HepG2 (cell line): Measurements from ENCODE around the gene AAMP. TPM values are rescaled to one million over a fixed set of nuclear protein-coding genes. Genes with fewer than 3 reads are reported as not detected.

Experiments used
- ATF1 ChIP-seq: IDR thresholded peaks from 2 replicates; pipeline ENCODE4 v1.6.1; 2016; ENCODE audit warnings: mild to moderate bottlenecking, control low read depth
- CBX2 ChIP-seq, 2 experiments: fragments of 200-600 bp in 1 of 2; sonication (generic); formaldehyde crosslinking in 1 of 2; IDR thresholded peaks; 2 replicates each; pipeline versions ENCODE4 v1.7.0 to v1.8.1; 2018 to 2022; ENCODE audit warnings: low read depth in 2 of 2, low read length in 1 of 2, mild to moderate bottlenecking in 1 of 2, missing genetic modification reagents in 1 of 2
- HDAC2 ChIP-seq: sonication (generic); formaldehyde crosslinking; IDR thresholded peaks from 2 replicates; pipeline ENCODE4 v1.4.0; 2020; ENCODE audit warnings: missing genetic modification reagents
- HOXD1 ChIP-seq: sonication (generic); formaldehyde crosslinking; IDR thresholded peaks from 2 replicates; pipeline ENCODE4 v1.5.0; 2020; ENCODE audit warnings: missing genetic modification reagents
- IKZF4 ChIP-seq: sonication (generic); formaldehyde crosslinking; IDR thresholded peaks from 2 replicates; pipeline ENCODE4 v1.5.1; 2020; ENCODE audit warnings: borderline replicate concordance, mild to moderate bottlenecking, low read depth, missing genetic modification reagents; ENCODE audit errors: not compliant biosample characterization
- KLF13 ChIP-seq: sonication (generic); formaldehyde crosslinking; IDR thresholded peaks from 2 replicates; pipeline ENCODE4 v1.4.0; 2020; ENCODE audit warnings: mild to moderate bottlenecking, missing genetic modification reagents
- MIER2 ChIP-seq: IDR thresholded peaks from 2 replicates; pipeline ENCODE4 v1.6.1; 2016; ENCODE audit warnings: missing biosample characterization, missing genetic modification reagents
- MLLT10 ChIP-seq: sonication (generic); formaldehyde crosslinking; IDR thresholded peaks from 2 replicates; pipeline ENCODE4 v1.4.0; 2020; ENCODE audit warnings: missing genetic modification reagents
- NPAS2 ChIP-seq: sonication (generic); formaldehyde crosslinking; IDR thresholded peaks from 2 replicates; pipeline ENCODE4 v1.8.0; 2022; ENCODE audit warnings: mild to moderate bottlenecking, missing genetic modification reagents, borderline replicate concordance
- ONECUT2 ChIP-seq: sonication (generic); formaldehyde crosslinking; IDR thresholded peaks from 2 replicates; pipeline ENCODE4 v1.4.0; 2020; ENCODE audit warnings: missing genetic modification reagents
- RFX3 ChIP-seq: IDR thresholded peaks from 2 replicates; pipeline ENCODE4 v1.6.1; 2016; ENCODE audit warnings: missing biosample characterization, missing genetic modification reagents
- WIZ ChIP-seq: sonication (generic); formaldehyde crosslinking; IDR thresholded peaks from 2 replicates; pipeline ENCODE4 v1.5.1; 2020; ENCODE audit warnings: mild to moderate bottlenecking, missing genetic modification reagents
- ZFP1 ChIP-seq: IDR thresholded peaks from 2 replicates; pipeline ENCODE4 v1.6.1; 2016
- ZFP36L1 ChIP-seq: sonication (generic); formaldehyde crosslinking; IDR thresholded peaks from 2 replicates; pipeline ENCODE4 v1.8.0; 2022; ENCODE audit warnings: mild to moderate bottlenecking, missing genetic modification reagents, moderate library complexity
- ZNF263 ChIP-seq: sonication (generic); formaldehyde crosslinking; IDR thresholded peaks from 2 replicates; pipeline ENCODE4 v1.4.0; 2020; ENCODE audit warnings: missing genetic modification reagents
- ZNF318 ChIP-seq: sonication (generic); formaldehyde crosslinking; IDR thresholded peaks from 2 replicates; pipeline ENCODE4 v1.4.0; 2020; ENCODE audit warnings: mild to moderate bottlenecking, missing genetic modification reagents
- ZNF530 ChIP-seq: sonication (generic); formaldehyde crosslinking; IDR thresholded peaks from 2 replicates; pipeline ENCODE4 v1.5.0; 2020; ENCODE audit warnings: low read depth, mild to moderate bottlenecking, missing genetic modification reagents
- ZNF577 ChIP-seq: sonication (generic); formaldehyde crosslinking; IDR thresholded peaks from 2 replicates; pipeline ENCODE4 v1.4.0; 2020; ENCODE audit warnings: mild to moderate bottlenecking, low read depth, missing genetic modification reagents, borderline replicate concordance
- ZNF580 ChIP-seq: IDR thresholded peaks from 2 replicates; pipeline ENCODE4 v1.6.1; 2016; ENCODE audit warnings: low read depth, borderline replicate concordance
- polyA plus RNA-seq, 8 experiments: library from polyadenylated mRNA; depleted of rRNA in 3 of 8; stranded (reverse) in 7 of 8; unstranded in 1 of 8; fragments of >200 nt; fragmentation: Illumina TruSeq in 4 of 8; extraction: Trizol in 4 of 8; gene quantifications; 2 replicates each; pipeline versions ENCODE4 v1.2.1 to v1.2.3, GENCODE V29; 2011 to 2016; ENCODE audit warnings: low read depth in 4 of 8, missing spikeins in 1 of 8, mixed read lengths in 1 of 8; ENCODE audit not compliant: insufficient read depth in 1 of 8
- total RNA-seq, 5 experiments: library from RNA; depleted of rRNA; stranded (reverse); fragments of >200 nt; fragmentation: Illumina TruSeq; extraction: Trizol; gene quantifications; 2 replicates each; pipeline ENCODE4 v1.2.3, GENCODE V29; 2016; ENCODE audit warnings: low read depth in 1 of 5
- TF ChIP-seq, protein P1 (sequence below): sonication (generic); formaldehyde crosslinking; IDR thresholded peaks from 2 replicates; pipeline ENCODE4 v1.5.1; 2020; ENCODE audit warnings: mild to moderate bottlenecking, missing genetic modification reagents, borderline replicate concordance

The AAMP gene
- total and polyA plus RNA-seq, 2 of the 13 experiments (the other 11 are each of a cell fraction or from before 2014, with no cell fraction given) = 110 to 186 TPM

- peak; percentile 74; the same call in 1 of the 2 replicates for TF ChIP-seq ZNF580 (CRISPR knock-in tag)
- TF ChIP-seq ZNF318 = no peak; the same call in 1 of the 2 replicates
- peak; percentile 43; the same call in 1 of the 2 replicates for TF ChIP-seq HOXD1 (CRISPR knock-in tag)
- no peak for TF ChIP-seq NPAS2 (CRISPR knock-in tag)
- TF ChIP-seq ZFP36L1 (CRISPR knock-in tag) = no peak
- TF ChIP-seq ZNF263 (CRISPR knock-in tag) = peak; percentile 35; the same call in 1 of the 2 replicates
- TF ChIP-seq ZNF530 = no peak
- TF ChIP-seq IKZF4 = no peak
- no peak for TF ChIP-seq CBX2 (IDR thresholded peaks at IDR 0.05; ENCODE audit: low read depth, low read length)
- no peak for TF ChIP-seq CBX2 (CRISPR knock-in tag; IDR thresholded peaks at IDR 0.05; ENCODE audit: low read depth)
- TF ChIP-seq MIER2 (CRISPR knock-in tag) = no peak
- no peak for TF ChIP-seq ZNF577 (CRISPR knock-in tag)
- TF ChIP-seq RFX3 (CRISPR knock-in tag) = peak; percentile 39; the same call in 1 of the 2 replicates
- TF ChIP-seq MLLT10 (CRISPR knock-in tag) = no peak
- no peak for TF ChIP-seq ONECUT2 (CRISPR knock-in tag)
- TF ChIP-seq, protein P1, sequence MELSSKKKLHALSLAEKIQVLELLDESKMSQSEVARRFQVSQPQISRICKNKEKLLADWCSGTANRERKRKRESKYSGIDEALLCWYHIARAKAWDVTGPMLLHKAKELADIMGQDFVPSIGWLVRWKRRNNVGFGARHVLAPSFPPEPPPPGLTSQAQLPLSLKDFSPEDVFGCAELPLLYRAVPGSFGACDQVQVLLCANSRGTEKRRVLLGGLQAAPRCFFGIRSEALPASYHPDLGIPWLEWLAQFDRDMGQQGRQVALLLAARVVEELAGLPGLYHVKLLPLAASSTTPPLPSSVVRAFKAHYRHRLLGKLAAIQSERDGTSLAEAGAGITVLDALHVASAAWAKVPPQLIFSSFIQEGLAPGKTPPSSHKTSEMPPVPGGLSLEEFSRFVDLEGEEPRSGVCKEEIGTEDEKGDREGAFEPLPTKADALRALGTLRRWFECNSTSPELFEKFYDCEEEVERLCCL = no peak
- no peak for TF ChIP-seq WIZ
- peak; percentile 25; the same call in 1 of the 2 replicates for TF ChIP-seq ZFP1
- no peak for TF ChIP-seq ATF1 (CRISPR knock-in tag)
- TF ChIP-seq KLF13 = no peak
- no peak; the same call in 1 of the 2 replicates for TF ChIP-seq HDAC2 (CRISPR knock-in tag)
These were observed 22.4 kb upstream of the AAMP start, which contains the start of gene TMBIM1 (continued) for GRCh38 chr2:218292048-218293014.
